Glutamatergic neuron (in vitro differentiated cells): Measurements from ENCODE around the gene INPP4B. TPM values are rescaled to one million over a fixed set of nuclear protein-coding genes. Genes with fewer than 3 reads are reported as not detected.

Experiments used
- DNase-seq: peaks from one replicate; pipeline ENCODE4 v3.0.0; 2022
- H3K27ac Mint-ChIP-seq: one replicate; pipeline ENCODE4 v1.8.0; 2020; ENCODE audit warnings: mild to moderate bottlenecking, mixed read lengths, inconsistent platforms; ENCODE audit not compliant: unreplicated experiment
- H3K27me3 Mint-ChIP-seq: one replicate; pipeline ENCODE4 v1.8.0; 2020; ENCODE audit warnings: mild to moderate bottlenecking, moderate library complexity, mixed read lengths, inconsistent platforms; ENCODE audit not compliant: unreplicated experiment
- H3K36me3 Mint-ChIP-seq: one replicate; pipeline ENCODE4 v1.8.0; 2020; ENCODE audit warnings: mild to moderate bottlenecking, mixed read lengths, inconsistent platforms; ENCODE audit not compliant: unreplicated experiment
- H3K4me1 Mint-ChIP-seq: one replicate; pipeline ENCODE4 v1.8.0; 2020; ENCODE audit warnings: mild to moderate bottlenecking, low read depth, mixed read lengths, inconsistent platforms; ENCODE audit not compliant: unreplicated experiment
- H3K4me3 Mint-ChIP-seq: one replicate; pipeline ENCODE4 v1.8.0; 2020; ENCODE audit warnings: mild to moderate bottlenecking, mixed read lengths, inconsistent platforms; ENCODE audit not compliant: unreplicated experiment
- H3K9me3 Mint-ChIP-seq: one replicate; pipeline ENCODE4 v1.8.0; 2020; ENCODE audit warnings: mild to moderate bottlenecking, moderate library complexity, mixed read lengths, inconsistent platforms; ENCODE audit not compliant: unreplicated experiment
- total RNA-seq: library from RNA; stranded (reverse); fragmentation: NEBNext Ultra II Directional; extraction: Animal tissue kit (Norgen Biotek cat#: 25700); gene quantifications from one replicate; pipeline ENCODE4 v1.2.1, GENCODE V29; 2021; ENCODE audit not compliant: unreplicated experiment
- TF ChIP-seq, protein P1 (sequence below): fragments of 200-600 bp; sonication (generic); IDR thresholded peaks from one replicate; pipeline ENCODE4 v1.5.0; 2021; ENCODE audit not compliant: partially characterized antibody, unreplicated experiment

The INPP4B gene
- total RNA-seq, 1 donor from 2014 or later = 2.4 TPM

DNA sequence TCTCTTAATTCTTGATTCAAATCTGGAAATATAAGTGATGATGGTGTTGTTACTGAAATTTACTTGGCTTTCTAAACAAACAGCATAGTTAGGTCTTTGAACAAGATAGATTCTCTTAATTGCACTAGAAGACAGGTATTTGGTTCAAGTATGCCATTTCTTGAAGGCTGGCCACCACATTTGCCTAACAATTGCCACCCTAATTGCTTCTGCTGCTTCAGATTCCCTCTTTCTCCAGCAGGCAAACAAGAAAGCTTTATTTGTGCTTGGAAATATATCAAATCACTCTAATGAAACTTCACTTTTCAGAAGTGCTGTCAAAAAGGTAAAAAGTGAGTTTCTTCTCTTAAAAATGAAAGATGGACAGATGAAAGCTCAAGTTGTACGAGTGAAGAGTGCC is 418.6 kb downstream of the INPP4B start:
- TF ChIP-seq, protein P1, sequence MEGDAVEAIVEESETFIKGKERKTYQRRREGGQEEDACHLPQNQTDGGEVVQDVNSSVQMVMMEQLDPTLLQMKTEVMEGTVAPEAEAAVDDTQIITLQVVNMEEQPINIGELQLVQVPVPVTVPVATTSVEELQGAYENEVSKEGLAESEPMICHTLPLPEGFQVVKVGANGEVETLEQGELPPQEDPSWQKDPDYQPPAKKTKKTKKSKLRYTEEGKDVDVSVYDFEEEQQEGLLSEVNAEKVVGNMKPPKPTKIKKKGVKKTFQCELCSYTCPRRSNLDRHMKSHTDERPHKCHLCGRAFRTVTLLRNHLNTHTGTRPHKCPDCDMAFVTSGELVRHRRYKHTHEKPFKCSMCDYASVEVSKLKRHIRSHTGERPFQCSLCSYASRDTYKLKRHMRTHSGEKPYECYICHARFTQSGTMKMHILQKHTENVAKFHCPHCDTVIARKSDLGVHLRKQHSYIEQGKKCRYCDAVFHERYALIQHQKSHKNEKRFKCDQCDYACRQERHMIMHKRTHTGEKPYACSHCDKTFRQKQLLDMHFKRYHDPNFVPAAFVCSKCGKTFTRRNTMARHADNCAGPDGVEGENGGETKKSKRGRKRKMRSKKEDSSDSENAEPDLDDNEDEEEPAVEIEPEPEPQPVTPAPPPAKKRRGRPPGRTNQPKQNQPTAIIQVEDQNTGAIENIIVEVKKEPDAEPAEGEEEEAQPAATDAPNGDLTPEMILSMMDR = no peak
- H3K4me3 Mint-ChIP-seq = no peak overlapping the region
- H3K27ac Mint-ChIP-seq = no peak overlapping the region
- H3K9me3 Mint-ChIP-seq = no peaks in the 10 kb centered on the region
- peaks cover 7% of the 10 kb centered on the region for H3K4me1 Mint-ChIP-seq
- no peaks in the 10 kb centered on the region for H3K27me3 Mint-ChIP-seq
- H3K36me3 Mint-ChIP-seq = no peaks in the 10 kb centered on the region
- DNase-seq = no peak

DNA sequence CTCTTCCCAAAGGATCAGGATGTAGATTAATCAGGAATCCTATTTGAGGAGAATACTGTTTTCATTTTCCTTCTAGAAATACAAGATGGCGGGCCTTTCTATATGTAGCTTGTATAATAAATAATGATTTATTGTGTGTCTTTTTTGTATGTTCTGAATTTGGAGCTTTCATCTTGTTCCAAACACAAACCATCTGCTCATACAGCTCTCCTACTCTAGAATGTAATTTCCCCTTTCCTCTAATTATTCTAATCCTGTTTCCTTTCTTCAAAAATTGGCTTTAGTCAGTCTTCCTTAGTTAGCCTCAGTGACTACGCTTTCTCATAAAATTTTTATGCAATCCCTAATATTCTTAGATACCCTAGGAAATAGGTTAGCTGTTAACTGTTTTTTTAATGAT is 422.2 kb downstream of the INPP4B start:
- Mint-ChIP-seq H3K9me3 (peaks cover 7% of the 10 kb centered on the region), H3K36me3 (no peaks in the 10 kb centered on the region), H3K4me3 (no peak overlapping the region), H3K27me3 (peaks cover under 1% of the 10 kb centered on the region), H3K27ac (no peak overlapping the region), H3K4me1 (peaks cover 33% of the 10 kb centered on the region)
- TF ChIP-seq, protein P1 = no peak
- DNase-seq = no peak

DNA sequence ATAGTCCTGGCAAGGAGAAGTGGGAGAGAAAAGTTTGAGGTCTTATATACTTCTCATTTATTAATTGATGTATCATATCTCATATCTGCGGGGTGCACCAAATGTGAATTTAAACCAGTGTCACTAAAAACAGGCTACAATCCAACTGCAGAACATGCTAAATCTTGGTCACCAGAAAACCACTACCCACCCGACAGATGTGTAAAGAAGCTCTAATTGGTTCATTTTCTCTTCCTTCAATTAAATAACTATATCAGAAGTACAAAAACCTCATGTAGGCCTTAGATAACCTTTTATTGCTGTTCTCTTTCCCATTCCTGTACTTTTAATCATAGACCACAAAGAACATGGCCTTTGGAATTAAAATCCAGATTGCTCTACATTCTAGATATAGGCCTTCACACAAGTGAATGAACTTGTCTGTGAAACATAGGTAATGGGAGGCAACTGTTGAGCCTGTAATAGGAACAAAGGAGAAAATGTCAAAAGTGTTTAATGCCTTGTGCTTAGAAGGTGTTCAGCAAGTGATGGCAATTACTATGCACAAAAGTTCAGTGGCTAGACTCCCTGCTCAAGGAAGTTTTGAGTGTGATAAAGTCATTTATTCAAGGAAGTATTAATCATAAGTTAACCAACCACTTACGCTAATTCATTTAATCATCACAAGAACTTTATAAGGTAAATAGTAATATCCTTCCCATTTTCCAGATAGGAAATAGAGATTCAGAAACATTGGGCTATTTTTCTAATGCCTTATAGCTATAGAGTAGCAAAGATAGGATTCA is 425.6 kb downstream of the INPP4B start:
- no peak overlapping the region for H3K4me3 Mint-ChIP-seq
- H3K27me3 Mint-ChIP-seq = peaks cover 4% of the 10 kb centered on the region
- peak overlapping the region; percentile 96 for H3K27ac Mint-ChIP-seq

DNA sequence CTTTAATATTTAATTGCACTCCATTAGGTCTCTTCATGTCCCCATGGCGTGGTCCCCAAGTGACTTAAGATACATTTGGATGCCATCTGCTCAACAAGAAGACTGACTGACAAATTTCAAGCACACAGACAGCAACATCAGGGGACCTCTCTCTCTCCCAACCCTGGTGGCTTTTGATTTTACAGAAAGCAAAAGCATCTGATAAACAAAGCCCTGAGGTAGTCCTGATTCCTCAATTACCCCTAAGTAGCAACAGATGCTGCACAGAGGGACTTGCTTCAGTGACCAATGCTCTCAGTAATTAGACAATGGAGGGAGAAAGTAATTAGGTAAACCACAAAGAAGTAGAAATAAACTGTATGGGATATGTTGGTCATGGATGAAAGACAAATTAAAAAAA is 426.4 kb downstream of the INPP4B start:
- Mint-ChIP-seq H3K27ac (peak overlapping the region; percentile 96), H3K4me3 (peak overlapping the region; percentile 63), H3K9me3 (peaks cover 9% of the 10 kb centered on the region), H3K27me3 (peaks cover 4% of the 10 kb centered on the region), H3K36me3 (no peaks in the 10 kb centered on the region), H3K4me1 (peaks cover 61% of the 10 kb centered on the region)
- no peak for DNase-seq
- TF ChIP-seq, protein P1 = no peak

More for the DNA sequence above, 425.6 kb downstream of the INPP4B start:
- Mint-ChIP-seq H3K9me3 (peaks cover 9% of the 10 kb centered on the region), H3K36me3 (no peaks in the 10 kb centered on the region), H3K4me1 (peaks cover 58% of the 10 kb centered on the region)
- no peak for DNase-seq
- TF ChIP-seq, protein P1 = no peak

DNA sequence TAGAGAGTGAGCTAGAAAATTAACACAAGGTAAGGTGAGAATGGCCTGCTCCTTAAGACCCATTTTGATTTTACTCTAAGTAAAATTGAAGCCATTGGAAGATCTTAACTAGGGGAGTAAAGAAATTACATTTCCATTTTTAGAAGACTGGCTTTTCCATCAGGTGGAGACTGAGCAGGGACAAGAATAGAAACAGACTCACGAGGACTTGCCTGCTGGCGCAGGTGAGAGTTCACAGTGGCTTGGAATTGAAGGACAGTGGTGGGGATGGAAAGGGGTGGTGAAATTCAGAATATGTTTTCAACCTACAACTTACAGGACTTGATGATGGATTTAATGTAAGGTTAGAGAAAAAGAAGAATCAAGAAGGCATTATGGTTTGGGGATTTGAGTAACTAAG is 427.4 kb downstream of the INPP4B start:
- peak overlapping the region; percentile 4 for H3K4me3 Mint-ChIP-seq
- peaks cover 71% of the 10 kb centered on the region for H3K4me1 Mint-ChIP-seq
- peaks cover 4% of the 10 kb centered on the region for H3K27me3 Mint-ChIP-seq
- H3K36me3 Mint-ChIP-seq = no peaks in the 10 kb centered on the region
- TF ChIP-seq, protein P1 = no peak
- H3K27ac Mint-ChIP-seq = peak overlapping the region; percentile 88
- no peak for DNase-seq
- H3K9me3 Mint-ChIP-seq = peaks cover 9% of the 10 kb centered on the region
